MM.1S (cell line): ENCODE data around the gene MRPL51.

Experiments
- DNase-seq: peaks from one replicate; pipeline ENCODE4 v3.0.0-alpha.2; 2015
- H2AFZ ChIP-seq: fragments of 300-600 bp; sonication (generic); 2 replicates; pipeline ENCODE4 v1.6.0; 2016; ENCODE audit warnings: antibody characterized with exemption, low read length
- H3F3A ChIP-seq: fragments of 300-600 bp; sonication (generic); 2 replicates; pipeline ENCODE4 v1.6.1; 2016; ENCODE audit warnings: mild to moderate bottlenecking, antibody characterized with exemption, low read length, moderate library complexity, mixed read lengths; ENCODE audit not compliant: insufficient read depth
- H3K27ac ChIP-seq: fragments of 300-600 bp; sonication (generic); 2 replicates; pipeline ENCODE4 v1.5.1; 2016; ENCODE audit warnings: mild to moderate bottlenecking, low read length
- H3K27me3 ChIP-seq: fragments of 300-600 bp; sonication (generic); replicated peaks from 2 replicates; pipeline ENCODE4 v1.6.0; 2016; ENCODE audit warnings: low read length; ENCODE audit not compliant: insufficient read depth
- H3K36me3 ChIP-seq: fragments of 300-600 bp; sonication (generic); replicated peaks from 2 replicates; pipeline ENCODE4 v1.6.1; 2016; ENCODE audit warnings: mild to moderate bottlenecking, low read length, mixed read lengths; ENCODE audit not compliant: insufficient read depth
- H3K4me1 ChIP-seq: fragments of 300-600 bp; sonication (generic); 2 replicates; pipeline ENCODE4 v1.6.1; 2016; ENCODE audit warnings: low read length, mixed read lengths
- H3K4me2 ChIP-seq: fragments of 300-600 bp; sonication (generic); 2 replicates; pipeline ENCODE4 v1.6.0; 2016; ENCODE audit warnings: low read depth, low read length
- H3K4me3 ChIP-seq: fragments of 300-600 bp; sonication (generic); 2 replicates; pipeline ENCODE4 v1.5.1; 2016; ENCODE audit warnings: low read length, mixed read lengths
- H3K79me2 ChIP-seq: fragments of 300-600 bp; sonication (generic); 2 replicates; pipeline ENCODE4 v1.6.1; 2016; ENCODE audit warnings: mixed run types, low read length, mixed read lengths
- H3K9ac ChIP-seq: fragments of 300-600 bp; sonication (generic); 2 replicates; pipeline ENCODE4 v1.6.1; 2016; ENCODE audit warnings: low read length, mixed read lengths
- H3K9me2 ChIP-seq: fragments of 300-600 bp; sonication (generic); replicated peaks from 2 replicates; pipeline ENCODE4 v1.6.1; 2016; ENCODE audit warnings: mild to moderate bottlenecking, low read length, mixed read lengths; ENCODE audit not compliant: insufficient read depth
- H3K9me3 ChIP-seq: fragments of 300-600 bp; sonication (generic); replicated peaks from 2 replicates; pipeline ENCODE4 v1.6.1; 2016; ENCODE audit warnings: mild to moderate bottlenecking, low read length, mixed read lengths; ENCODE audit not compliant: insufficient read depth
- H4K20me1 ChIP-seq: fragments of 300-600 bp; sonication (generic); 2 replicates; pipeline ENCODE4 v1.6.1; 2016; ENCODE audit warnings: mild to moderate bottlenecking, low read length, moderate library complexity, mixed read lengths; ENCODE audit not compliant: insufficient read depth
- EZH2 ChIP-seq: fragments of 300-600 bp; sonication (generic); optimal IDR thresholded peaks from 2 replicates; pipeline ENCODE3; 2017; ENCODE audit warnings: low read depth, mild to moderate bottlenecking, antibody characterized with exemption, low read length, mixed read lengths
- EZH2phosphoT487 ChIP-seq: fragments of 300-600 bp; sonication (generic); IDR thresholded peaks from 2 replicates; pipeline ENCODE4 v1.6.1; 2018; ENCODE audit warnings: antibody characterized with exemption, low read length
- TF ChIP-seq, protein P1 (sequence below): fragments of 300-600 bp; sonication (generic); IDR thresholded peaks from 2 replicates; pipeline ENCODE4 v1.5.1; 2016; ENCODE audit warnings: antibody characterized with exemption, low read length, mixed read lengths

Gene MRPL51

DNA sequence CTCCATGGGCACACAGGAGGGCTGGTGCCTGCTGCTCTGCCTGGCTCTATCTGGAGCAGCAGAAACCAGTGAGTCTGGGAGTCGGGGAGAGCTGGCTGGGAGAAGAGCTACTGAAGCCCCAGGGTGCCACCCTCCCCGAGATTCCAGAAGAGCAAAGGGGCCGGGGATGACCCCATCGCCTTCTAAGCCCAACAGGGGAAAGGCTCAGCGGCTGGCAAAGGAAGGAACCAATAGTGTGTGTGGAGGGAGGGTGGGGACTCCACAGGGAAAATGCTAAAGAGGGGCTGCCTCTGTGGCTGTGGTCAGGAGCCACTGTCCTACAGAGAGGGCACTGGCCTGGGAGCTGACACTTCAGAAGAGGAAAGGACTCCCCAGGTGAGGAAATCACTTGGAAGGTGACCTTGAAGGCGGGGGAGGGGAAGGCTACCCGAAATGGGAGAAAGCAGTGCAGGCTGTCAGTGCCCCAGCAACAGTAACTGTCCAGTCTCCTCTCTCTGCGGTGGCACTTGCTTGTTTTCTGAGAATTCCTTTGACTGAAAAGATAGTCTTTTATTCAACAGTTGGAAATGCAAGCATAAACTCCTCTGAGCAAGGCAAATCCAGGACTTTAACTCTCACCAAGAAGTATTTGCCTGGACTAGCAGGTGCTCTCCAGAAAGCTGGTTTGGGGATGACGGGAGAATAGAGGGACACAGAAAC, 40.7 kb downstream of the MRPL51 start:
- Histone ChIP-seq H3K4me2 (peak overlapping the region; percentile 98), H4K20me1 (no peaks in the 10 kb centered on the region), H3K27ac (peak overlapping the region; percentile 85), H2AFZ (0 out of 2 replicates have a peak overlapping the region, but pooled peaks have one; percentile 5), H3K9me3 (no peaks in the 10 kb centered on the region), H3K9me2 (no peaks in the 10 kb centered on the region), H3K4me1 (peaks cover 20% of the 10 kb centered on the region), H3K27me3 (no peaks in the 10 kb centered on the region), H3K79me2 (peaks cover 48% of the 10 kb centered on the region), H3F3A (peaks cover 12% of the 10 kb centered on the region), H3K36me3 (0 out of 2 replicates have a peak, but pooled peaks cover 7% of the 10 kb centered on the region), H3K4me3 (peak overlapping the region; percentile 80), H3K9ac (peak overlapping the region; percentile 95)
- DNase-seq: peak; percentile 50
- TF ChIP-seq EZH2: no peak
- TF ChIP-seq EZH2phosphoT487: no peak
- TF ChIP-seq, protein P1, sequence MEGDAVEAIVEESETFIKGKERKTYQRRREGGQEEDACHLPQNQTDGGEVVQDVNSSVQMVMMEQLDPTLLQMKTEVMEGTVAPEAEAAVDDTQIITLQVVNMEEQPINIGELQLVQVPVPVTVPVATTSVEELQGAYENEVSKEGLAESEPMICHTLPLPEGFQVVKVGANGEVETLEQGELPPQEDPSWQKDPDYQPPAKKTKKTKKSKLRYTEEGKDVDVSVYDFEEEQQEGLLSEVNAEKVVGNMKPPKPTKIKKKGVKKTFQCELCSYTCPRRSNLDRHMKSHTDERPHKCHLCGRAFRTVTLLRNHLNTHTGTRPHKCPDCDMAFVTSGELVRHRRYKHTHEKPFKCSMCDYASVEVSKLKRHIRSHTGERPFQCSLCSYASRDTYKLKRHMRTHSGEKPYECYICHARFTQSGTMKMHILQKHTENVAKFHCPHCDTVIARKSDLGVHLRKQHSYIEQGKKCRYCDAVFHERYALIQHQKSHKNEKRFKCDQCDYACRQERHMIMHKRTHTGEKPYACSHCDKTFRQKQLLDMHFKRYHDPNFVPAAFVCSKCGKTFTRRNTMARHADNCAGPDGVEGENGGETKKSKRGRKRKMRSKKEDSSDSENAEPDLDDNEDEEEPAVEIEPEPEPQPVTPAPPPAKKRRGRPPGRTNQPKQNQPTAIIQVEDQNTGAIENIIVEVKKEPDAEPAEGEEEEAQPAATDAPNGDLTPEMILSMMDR: no peak

DNA sequence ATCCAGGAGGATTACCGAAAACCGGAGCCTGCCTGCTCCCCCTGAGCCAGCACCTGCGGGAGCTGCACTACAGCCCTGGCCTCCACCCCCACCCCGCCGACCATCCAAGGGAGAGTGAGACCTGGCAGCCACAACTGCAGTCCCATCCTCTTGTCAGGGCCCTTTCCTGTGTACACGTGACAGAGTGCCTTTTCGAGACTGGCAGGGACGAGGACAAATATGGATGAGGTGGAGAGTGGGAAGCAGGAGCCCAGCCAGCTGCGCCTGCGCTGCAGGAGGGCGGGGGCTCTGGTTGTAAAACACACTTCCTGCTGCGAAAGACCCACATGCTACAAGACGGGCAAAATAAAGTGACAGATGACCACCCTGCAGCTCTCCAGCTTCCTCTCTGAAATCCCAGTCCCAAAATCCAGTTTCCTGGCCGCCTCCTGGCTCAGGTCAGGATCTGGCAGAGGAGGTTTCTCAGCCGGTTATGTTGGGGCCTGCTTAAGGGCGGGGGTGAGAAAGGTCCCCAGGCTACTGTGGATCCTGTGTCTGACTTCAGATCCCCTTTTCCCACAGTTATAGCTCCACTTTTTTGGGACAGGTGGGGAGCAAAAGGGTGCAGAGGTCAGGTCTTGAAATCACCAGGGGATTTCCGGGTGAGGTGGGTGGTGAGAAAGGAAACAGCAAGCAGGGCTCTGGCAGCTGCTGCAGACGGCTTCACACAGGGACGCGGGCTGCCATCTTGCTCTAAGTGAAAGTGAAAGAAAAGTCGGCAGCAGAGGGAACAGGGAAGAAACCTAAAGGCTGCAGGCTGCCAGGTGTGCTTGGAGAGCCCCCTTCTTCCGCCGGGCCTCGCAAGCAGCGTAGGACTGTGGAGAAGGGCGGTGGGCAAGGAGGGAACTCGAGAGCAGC, 41.5 kb downstream of the MRPL51 start, which contains the start of gene TAPBPL:
TSS of gene TAPBPL (plus strand) at position 695 of the 897 bp plus-strand sequence. CDS start 207 bp downstream, outside the sequence.
- H3K9me2 ChIP-seq: no peaks in the 10 kb centered on the region
- H3K27me3 ChIP-seq: no peaks in the 10 kb centered on the region
- DNase-seq: peak; percentile 87
- peaks cover 20% of the 10 kb centered on the region for H3F3A ChIP-seq
- peak within 1 kb of the TSS; percentile 65 for H2AFZ ChIP-seq
- no peaks in the 10 kb centered on the region for H3K9me3 ChIP-seq
- H3K36me3 ChIP-seq: 0 out of 2 replicates have a peak, but pooled peaks cover 3% of the 10 kb centered on the region
- H3K27ac ChIP-seq: peak within 1 kb of the TSS; percentile 85
- peak within 1 kb of the TSS; percentile 98 for H3K4me2 ChIP-seq
- peak within 1 kb of the TSS; percentile 95 for H3K9ac ChIP-seq
- H3K4me3 ChIP-seq: peak within 1 kb of the TSS; percentile 80
- no peaks in the 10 kb centered on the region for H4K20me1 ChIP-seq
- TF ChIP-seq EZH2: no peak
- TF ChIP-seq EZH2phosphoT487: no peak
- TF ChIP-seq, protein P1: no peak
- peaks cover 28% of the 10 kb centered on the region for H3K4me1 ChIP-seq
- peaks cover 41% of the 10 kb centered on the region for H3K79me2 ChIP-seq

DNA sequence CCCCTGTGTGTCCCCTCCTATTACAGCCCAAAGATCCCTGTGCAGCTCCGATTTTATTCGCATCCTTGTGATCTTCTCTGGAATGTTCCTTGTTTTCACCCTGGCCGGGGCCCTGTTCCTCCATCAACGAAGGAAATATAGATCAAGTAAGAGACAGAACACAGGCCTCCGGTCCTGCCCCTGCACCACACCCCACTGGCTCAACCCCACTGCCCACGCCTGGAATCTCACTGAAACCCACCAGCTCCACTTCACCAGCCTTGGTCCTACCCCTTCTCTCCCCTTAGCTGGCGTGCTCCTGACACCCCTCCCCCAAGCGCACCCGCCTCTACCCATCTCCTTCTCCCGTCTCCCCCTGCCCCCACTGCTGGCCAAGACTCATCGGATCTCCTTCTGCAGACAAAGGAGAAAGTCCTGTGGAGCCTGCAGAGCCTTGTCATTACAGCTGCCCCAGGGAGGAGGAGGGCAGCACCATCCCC, 42.2 kb downstream of the MRPL51 start:
- Histone ChIP-seq H3K36me3 (0 out of 2 replicates have a peak, but pooled peaks cover 3% of the 10 kb centered on the region), H3K9ac (peak overlapping the region; percentile 95), H2AFZ (peak overlapping the region; percentile 65), H3K9me3 (no peaks in the 10 kb centered on the region), H3K4me2 (peak overlapping the region; percentile 98), H3K79me2 (peaks cover 41% of the 10 kb centered on the region), H3K9me2 (no peaks in the 10 kb centered on the region), H3K27me3 (no peaks in the 10 kb centered on the region), H3K4me1 (peaks cover 32% of the 10 kb centered on the region), H3K27ac (peak overlapping the region; percentile 85; the same call in 1 of the 2 replicates), H3K4me3 (peak overlapping the region; percentile 80), H4K20me1 (no peaks in the 10 kb centered on the region), H3F3A (peaks cover 26% of the 10 kb centered on the region)
- DNase-seq: no peak
- TF ChIP-seq EZH2phosphoT487: no peak
- TF ChIP-seq, protein P1: no peak
- TF ChIP-seq EZH2: no peak
